Measurements from ENCODE around the gene KYNU. TPM values are rescaled to one million over a fixed set of nuclear protein-coding genes. Genes with fewer than 3 reads are reported as not detected.

Gene KYNU
- total RNA-seq, 2 donors from 2014 or later, result 0.34 to 1.1 TPM

DNA sequence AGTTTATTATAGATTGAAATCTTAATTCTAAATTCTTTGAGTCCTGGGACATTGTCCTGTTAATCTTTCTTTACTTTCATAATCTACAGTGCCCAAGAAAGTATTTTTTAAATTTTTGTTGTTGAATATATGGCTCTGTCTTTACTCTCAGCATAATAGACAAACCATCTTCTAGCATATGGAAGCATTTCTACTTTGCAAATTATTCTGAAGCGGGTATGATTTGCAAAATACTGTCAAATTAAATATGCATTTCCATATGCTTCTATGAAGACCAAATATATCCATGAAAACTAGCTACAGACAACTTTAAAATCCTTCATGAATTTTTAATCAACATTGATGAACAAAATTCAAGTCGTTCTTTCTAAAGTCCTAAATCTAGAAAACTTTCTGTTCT, 117.2 kb downstream of the KYNU start:
- WGBS, result 85% methylated on average over 2 of the region's 2 CpGs

DNA sequence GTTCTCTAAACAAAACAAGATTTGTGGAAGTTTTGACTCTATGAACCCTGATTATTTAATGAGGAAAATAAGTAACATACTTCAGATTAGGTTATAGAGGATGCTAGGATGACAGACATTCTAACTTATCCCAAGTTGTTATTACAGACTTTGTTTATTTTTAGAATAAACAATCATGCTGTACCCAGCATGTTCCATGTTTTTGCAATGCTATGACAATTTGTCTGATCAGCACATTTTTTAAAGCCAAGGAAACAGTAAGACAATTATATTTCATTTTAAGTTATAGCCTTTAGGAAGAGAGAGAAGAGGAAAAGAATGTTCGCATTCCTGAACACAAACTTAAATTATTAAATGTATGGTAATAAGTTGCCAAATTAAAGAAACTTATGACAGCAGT, 119.8 kb downstream of the KYNU start:
- H3K27ac ChIP-seq, result no peak overlapping the region
- H3K4me1 ChIP-seq (replicated peaks), result no peaks in the 10 kb centered on the region
- H3K27me3 ChIP-seq (replicated peaks; ENCODE audit: insufficient read depth), result no peaks in the 10 kb centered on the region
- H3K4me3 ChIP-seq, result no peak overlapping the region
- intact Hi-C loops (cut with DNase I), result no loop called here
- TF ChIP-seq, protein P1, sequence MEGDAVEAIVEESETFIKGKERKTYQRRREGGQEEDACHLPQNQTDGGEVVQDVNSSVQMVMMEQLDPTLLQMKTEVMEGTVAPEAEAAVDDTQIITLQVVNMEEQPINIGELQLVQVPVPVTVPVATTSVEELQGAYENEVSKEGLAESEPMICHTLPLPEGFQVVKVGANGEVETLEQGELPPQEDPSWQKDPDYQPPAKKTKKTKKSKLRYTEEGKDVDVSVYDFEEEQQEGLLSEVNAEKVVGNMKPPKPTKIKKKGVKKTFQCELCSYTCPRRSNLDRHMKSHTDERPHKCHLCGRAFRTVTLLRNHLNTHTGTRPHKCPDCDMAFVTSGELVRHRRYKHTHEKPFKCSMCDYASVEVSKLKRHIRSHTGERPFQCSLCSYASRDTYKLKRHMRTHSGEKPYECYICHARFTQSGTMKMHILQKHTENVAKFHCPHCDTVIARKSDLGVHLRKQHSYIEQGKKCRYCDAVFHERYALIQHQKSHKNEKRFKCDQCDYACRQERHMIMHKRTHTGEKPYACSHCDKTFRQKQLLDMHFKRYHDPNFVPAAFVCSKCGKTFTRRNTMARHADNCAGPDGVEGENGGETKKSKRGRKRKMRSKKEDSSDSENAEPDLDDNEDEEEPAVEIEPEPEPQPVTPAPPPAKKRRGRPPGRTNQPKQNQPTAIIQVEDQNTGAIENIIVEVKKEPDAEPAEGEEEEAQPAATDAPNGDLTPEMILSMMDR (IDR thresholded peaks at IDR 0.05), result no peak
- TF ChIP-seq POLR2AphosphoS5 (IDR thresholded peaks at IDR 0.05), result no peak
- TF ChIP-seq POLR2A (IDR thresholded peaks at IDR 0.05), result no peak
- no peaks in the 10 kb centered on the region for H3K36me3 ChIP-seq
- no peak for DNase-seq (ENCODE audit: low spot score)
- 92% methylated on average over 1 of the region's 1 CpG for WGBS
- H3K9me3 ChIP-seq, result no peaks in the 10 kb centered on the region

More for the DNA sequence above, 117.2 kb downstream of the KYNU start:
- no peaks in the 10 kb centered on the region for H3K27me3 ChIP-seq (replicated peaks; ENCODE audit: insufficient read depth)
- intact Hi-C loops (cut with DNase I), result no loop called here
- no peak overlapping the region for H3K4me3 ChIP-seq
- no peaks in the 10 kb centered on the region for H3K4me1 ChIP-seq (replicated peaks)
- no peaks in the 10 kb centered on the region for H3K36me3 ChIP-seq
- DNase-seq (ENCODE audit: low spot score), result no peak
- no peaks in the 10 kb centered on the region for H3K9me3 ChIP-seq
- TF ChIP-seq, protein P1 (IDR thresholded peaks at IDR 0.05), result no peak
- TF ChIP-seq POLR2A (IDR thresholded peaks at IDR 0.05), result no peak
- TF ChIP-seq POLR2AphosphoS5 (IDR thresholded peaks at IDR 0.05), result no peak
- no peak overlapping the region for H3K27ac ChIP-seq

DNA sequence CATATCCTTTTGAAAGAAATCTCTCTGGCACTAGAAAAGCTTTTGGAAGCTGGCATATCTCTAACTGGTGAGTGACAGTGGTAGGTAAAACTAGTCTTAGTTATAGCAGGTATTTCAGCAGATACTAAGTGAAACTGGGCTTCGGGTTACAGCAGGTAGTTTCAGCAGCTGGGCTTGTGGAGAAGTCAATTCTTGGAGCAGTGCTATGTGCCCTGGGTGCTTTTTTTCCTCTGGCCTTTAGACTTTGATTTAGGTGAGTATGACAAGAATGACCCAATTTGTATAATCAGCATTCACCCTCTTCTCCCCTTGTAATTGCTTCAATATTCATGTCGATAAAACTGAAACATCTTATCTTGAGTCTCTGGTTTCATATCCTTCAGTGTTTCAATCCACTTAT, 123.1 kb downstream of the KYNU start:
- no peaks in the 10 kb centered on the region for H3K36me3 ChIP-seq
- no peak for DNase-seq (ENCODE audit: low spot score)
- 93% methylated on average over 2 of the region's 2 CpGs for WGBS
- intact Hi-C loops (cut with DNase I), result no loop called here
- H3K4me1 ChIP-seq (replicated peaks), result no peaks in the 10 kb centered on the region
- no peak overlapping the region for H3K27ac ChIP-seq
- H3K4me3 ChIP-seq, result no peak overlapping the region
- H3K9me3 ChIP-seq, result no peaks in the 10 kb centered on the region
- TF ChIP-seq, protein P1 (IDR thresholded peaks at IDR 0.05), result no peak
- no peak for TF ChIP-seq POLR2A (IDR thresholded peaks at IDR 0.05)
- no peak for TF ChIP-seq POLR2AphosphoS5 (IDR thresholded peaks at IDR 0.05)
- H3K27me3 ChIP-seq (replicated peaks; ENCODE audit: insufficient read depth), result no peaks in the 10 kb centered on the region

- 85% methylated on average over 1 of the region's 1 CpG for WGBS
These were observed 124.0 kb downstream of the KYNU start for GRCh38 chr2:143001501-143001900.

DNA sequence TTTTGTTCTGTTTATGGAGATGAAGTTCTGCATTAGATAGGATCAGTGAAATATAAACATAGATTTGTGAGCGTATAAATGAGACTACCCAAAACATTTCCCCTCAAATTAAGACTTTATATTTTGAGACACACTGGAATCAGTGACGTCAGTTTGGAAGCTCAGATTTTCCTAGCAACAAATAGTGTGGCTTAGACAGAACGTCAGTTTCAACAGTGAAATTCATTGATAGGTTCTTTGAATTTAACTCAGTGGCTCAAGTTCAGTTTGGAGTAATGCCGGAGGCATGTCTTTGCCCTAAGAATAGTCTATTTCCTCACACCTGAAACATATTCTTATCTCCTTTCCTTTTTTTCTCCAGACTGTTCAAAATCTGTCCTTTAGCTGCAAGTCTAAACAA, 138.2 kb downstream of the KYNU start:
- H3K27ac ChIP-seq, result no peak overlapping the region
- no peak overlapping the region for H3K4me3 ChIP-seq
- no peaks in the 10 kb centered on the region for H3K9me3 ChIP-seq
- 24% methylated on average over 4 of the region's 4 CpGs for WGBS
- H3K36me3 ChIP-seq, result no peaks in the 10 kb centered on the region
- intact Hi-C loops (cut with DNase I), result no loop called here
- H3K27me3 ChIP-seq (replicated peaks; ENCODE audit: insufficient read depth), result no peaks in the 10 kb centered on the region
- DNase-seq (ENCODE audit: low spot score), result no peak
- no peaks in the 10 kb centered on the region for H3K4me1 ChIP-seq (replicated peaks)
- no peak for TF ChIP-seq POLR2AphosphoS5 (IDR thresholded peaks at IDR 0.05)
- TF ChIP-seq, protein P1 (IDR thresholded peaks at IDR 0.05), result no peak
- no peak for TF ChIP-seq POLR2A (IDR thresholded peaks at IDR 0.05)

More at GRCh38 chr2:143001501-143001900, 124.0 kb downstream of the KYNU start:
- no peaks in the 10 kb centered on the region for H3K4me1 ChIP-seq (replicated peaks)
- H3K36me3 ChIP-seq, result no peaks in the 10 kb centered on the region
- DNase-seq (ENCODE audit: low spot score), result no peak
- no peak overlapping the region for H3K27ac ChIP-seq
- no peaks in the 10 kb centered on the region for H3K9me3 ChIP-seq
- no peak overlapping the region for H3K4me3 ChIP-seq
- TF ChIP-seq, protein P1 (IDR thresholded peaks at IDR 0.05), result no peak
- H3K27me3 ChIP-seq (replicated peaks; ENCODE audit: insufficient read depth), result no peaks in the 10 kb centered on the region
- intact Hi-C loops (cut with DNase I), result no loop called here
